C1 segment of cervical spinal cord (tissue), 14 donors: ENCODE data around the gene PLA2G2F.

Experiments used
- DNase-seq, 14 donors: peaks; one replicate each; lab custom pipeline; 2025; lab: John Stamatoyannopoulos, UW

The PLA2G2F gene

GRCh38 chr1:20188455-20188817 lies 49.3 kb downstream of the PLA2G2F start:
- DNase-seq: no peak

GRCh38 chr1:20189664-20190063 lies 50.5 kb downstream of the PLA2G2F start:
- no peak for DNase-seq

- DNase-seq: peak in 1 of 14 donors; percentile 14
These were observed 51.4 kb downstream of the PLA2G2F start for GRCh38 chr1:20190256-20191160.

GRCh38 chr1:20191266-20191825 lies 52.2 kb downstream of the PLA2G2F start:
- DNase-seq: no peak

GRCh38 chr1:20192364-20192763 lies 53.2 kb downstream of the PLA2G2F start:
- DNase-seq: peak in 1 of 14 donors; percentile 23

GRCh38 chr1:20192871-20193411 lies 53.8 kb downstream of the PLA2G2F start:
- DNase-seq: no peak

- DNase-seq: peak in 1 of 14 donors; percentile 81
These were observed 55.1 kb downstream of the PLA2G2F start for GRCh38 chr1:20194224-20194623.

GRCh38 chr1:20194757-20195461 lies 55.8 kb downstream of the PLA2G2F start:
- peak in 6 of 14 donors; percentile 14 to 44 (median 23) for DNase-seq

GRCh38 chr1:20195462-20195780 lies 56.3 kb downstream of the PLA2G2F start:
- no peak for DNase-seq

GRCh38 chr1:20197329-20197791 lies 58.2 kb downstream of the PLA2G2F start:
- DNase-seq: no peak

GRCh38 chr1:20198296-20198695 lies 59.2 kb downstream of the PLA2G2F start:
- DNase-seq: no peak

- DNase-seq: no peak
These were observed 59.8 kb downstream of the PLA2G2F start for GRCh38 chr1:20198918-20199317.

GRCh38 chr1:20199403-20199802 lies 60.3 kb downstream of the PLA2G2F start:
- no peak for DNase-seq

GRCh38 chr1:20199840-20200239 lies 60.7 kb downstream of the PLA2G2F start:
- DNase-seq: no peak
